Endothelial cell (in vitro differentiated cells): Measurements from ENCODE around the gene PCDHB1. TPM values are rescaled to one million over a fixed set of nuclear protein-coding genes. Genes with fewer than 3 reads are reported as not detected.
"Not testable (repeated sequence)": the region's sequence is repeated elsewhere in the genome, so short reads cannot be mapped to it uniquely, and the experiment has no call there.

Source experiments
- DNase-seq: peaks from one replicate; pipeline ENCODE4 v3.0.0; 2021; ENCODE audit warnings: low spot score
- H3K27ac Mint-ChIP-seq: one replicate; pipeline ENCODE4 v1.8.0; 2021; ENCODE audit warnings: mixed read lengths, inconsistent platforms; ENCODE audit not compliant: unreplicated experiment
- H3K27me3 Mint-ChIP-seq: one replicate; pipeline ENCODE4 v1.8.0; 2021; ENCODE audit warnings: mild to moderate bottlenecking, moderate library complexity, mixed read lengths, inconsistent platforms; ENCODE audit not compliant: unreplicated experiment
- H3K36me3 Mint-ChIP-seq: one replicate; pipeline ENCODE4 v1.8.0; 2021; ENCODE audit warnings: mild to moderate bottlenecking, low read depth, mixed read lengths, inconsistent platforms; ENCODE audit not compliant: unreplicated experiment
- H3K4me1 Mint-ChIP-seq: one replicate; pipeline ENCODE4 v1.8.0; 2021; ENCODE audit warnings: mild to moderate bottlenecking, mixed read lengths, inconsistent platforms; ENCODE audit not compliant: unreplicated experiment
- H3K4me3 Mint-ChIP-seq: one replicate; pipeline ENCODE4 v1.8.0; 2021; ENCODE audit warnings: mild to moderate bottlenecking, mixed read lengths, inconsistent platforms; ENCODE audit not compliant: unreplicated experiment
- H3K9me3 Mint-ChIP-seq: one replicate; pipeline ENCODE4 v1.8.0; 2021; ENCODE audit warnings: mixed read lengths, inconsistent platforms; ENCODE audit not compliant: unreplicated experiment
- CTCF ChIP-seq: fragments of 200-600 bp; sonication (generic); IDR thresholded peaks from one replicate; pipeline ENCODE4 v1.5.0; 2021; ENCODE audit warnings: antibody characterized with exemption; ENCODE audit not compliant: unreplicated experiment
- total RNA-seq: library from RNA; stranded (reverse); fragmentation: NEBNext Ultra II Directional; extraction: Animal tissue kit (Norgen Biotek cat#: 25700); gene quantifications from one replicate; pipeline ENCODE4 v1.2.1, GENCODE V29; 2021; ENCODE audit not compliant: unreplicated experiment

The PCDHB1 gene
- total RNA-seq, 1 donor from 2014 or later = not detected

GRCh38 chr5:141100243-141100805 lies 49.1 kb downstream of the PCDHB1 start, which contains the start of gene PCDHB3:
Gene PCDHB3 (plus strand): TSS chr5:141100473. CDS start chr5:141100650, 177 bp downstream.
- peak; percentile 66 for DNase-seq
- H3K4me3 Mint-ChIP-seq = peak within 1 kb of the TSS; percentile 84
- H3K27ac Mint-ChIP-seq = peak within 1 kb of the TSS; percentile 88
- peak; percentile 83 for TF ChIP-seq CTCF
- H3K9me3 Mint-ChIP-seq = peaks cover 4% of the 10 kb centered on the region
- peaks cover 13% of the 10 kb centered on the region for H3K4me1 Mint-ChIP-seq
- H3K36me3 Mint-ChIP-seq = peaks cover 44% of the 10 kb centered on the region
- H3K27me3 Mint-ChIP-seq = peaks cover 4% of the 10 kb centered on the region

- peaks cover 10% of the 10 kb centered on the region for H3K4me1 Mint-ChIP-seq
- no peak for DNase-seq
These were observed 49.9 kb downstream of the PCDHB1 start for GRCh38 chr5:141101059-141101458.

GRCh38 chr5:141102070-141102469 lies 50.9 kb downstream of the PCDHB1 start:
- not testable (repeated sequence) for H3K27ac Mint-ChIP-seq, H3K27me3 Mint-ChIP-seq, H3K9me3 Mint-ChIP-seq, H3K4me1 Mint-ChIP-seq, DNase-seq
- peaks cover 34% of the 10 kb centered on the region for H3K36me3 Mint-ChIP-seq
- H3K4me3 Mint-ChIP-seq = peak overlapping the region; percentile 65

More at GRCh38 chr5:141101059-141101458, 49.9 kb downstream of the PCDHB1 start:
- peaks cover 4% of the 10 kb centered on the region for H3K9me3 Mint-ChIP-seq
- peak overlapping the region; percentile 73 for H3K4me3 Mint-ChIP-seq
- no peak for TF ChIP-seq CTCF
- H3K27ac Mint-ChIP-seq = no peak overlapping the region
- H3K27me3 Mint-ChIP-seq = peaks cover 3% of the 10 kb centered on the region
- peaks cover 36% of the 10 kb centered on the region for H3K36me3 Mint-ChIP-seq

GRCh38 chr5:141102471-141102870 lies 51.3 kb downstream of the PCDHB1 start:
- not testable (repeated sequence) for H3K27ac Mint-ChIP-seq, H3K4me1 Mint-ChIP-seq, H3K9me3 Mint-ChIP-seq, H3K27me3 Mint-ChIP-seq, H3K4me3 Mint-ChIP-seq, DNase-seq
- peaks cover 30% of the 10 kb centered on the region for H3K36me3 Mint-ChIP-seq

- H3K9me3 Mint-ChIP-seq = peaks cover 1% of the 10 kb centered on the region
- peaks cover under 1% of the 10 kb centered on the region for H3K4me1 Mint-ChIP-seq
- TF ChIP-seq CTCF = no peak
- no peak for DNase-seq
- peaks cover 3% of the 10 kb centered on the region for H3K27me3 Mint-ChIP-seq
- no peak overlapping the region for H3K27ac Mint-ChIP-seq
- peaks cover 27% of the 10 kb centered on the region for H3K36me3 Mint-ChIP-seq
- H3K4me3 Mint-ChIP-seq = no peak overlapping the region
These were observed 54.2 kb downstream of the PCDHB1 start for GRCh38 chr5:141105350-141105749.

Other genes with a start within 250 kb of the PCDHB1 start
- gene PCDHA4, start 244.3 kb upstream of the PCDHB1 start, total RNA-seq = 9.9 TPM
- gene PCDHA5, start 229.8 kb upstream of the PCDHB1 start, total RNA-seq = 2.7 TPM
- gene PCDHA6, start 223.4 kb upstream of the PCDHB1 start, total RNA-seq = 2.3 TPM
- 2.9 TPM for gene PCDHA7, start 217.1 kb upstream of the PCDHB1 start, total RNA-seq
- 1.6 TPM for gene PCDHA8, start 210.2 kb upstream of the PCDHB1 start, total RNA-seq
- gene PCDHA9, start 203.0 kb upstream of the PCDHB1 start, total RNA-seq = 1.7 TPM
- gene PCDHA10, start 195.5 kb upstream of the PCDHB1 start, total RNA-seq = 16.9 TPM
- 7.8 TPM for gene PCDHA11, start 182.4 kb upstream of the PCDHB1 start, total RNA-seq
- gene PCDHA12, start 176.1 kb upstream of the PCDHB1 start, total RNA-seq = 9.7 TPM
- 2.5 TPM for gene PCDHA13, start 169.2 kb upstream of the PCDHB1 start, total RNA-seq
- gene PCDHAC1, start 125.1 kb upstream of the PCDHB1 start, total RNA-seq = 7.5 TPM
- 5.2 TPM for gene PCDHAC2, start 84.9 kb upstream of the PCDHB1 start, total RNA-seq
- 44.9 TPM for gene PCDHB2, start 43.2 kb downstream of the PCDHB1 start, total RNA-seq
- 6.5 TPM for gene PCDHB3, start 49.1 kb downstream of the PCDHB1 start, total RNA-seq
- gene PCDHB4, start 70.4 kb downstream of the PCDHB1 start, total RNA-seq = 2.3 TPM
- 7.8 TPM for gene PCDHB5, start 83.8 kb downstream of the PCDHB1 start, total RNA-seq
- 1.1 TPM for gene PCDHB6, start 98.7 kb downstream of the PCDHB1 start, total RNA-seq
- 4.6 TPM for gene PCDHB7, start 121.3 kb downstream of the PCDHB1 start, total RNA-seq
- 9.2 TPM for gene PCDHB8, start 126.4 kb downstream of the PCDHB1 start, total RNA-seq
- 10.9 TPM for gene PCDHB16, start 131.0 kb downstream of the PCDHB1 start, total RNA-seq
- gene PCDHB9, start 135.8 kb downstream of the PCDHB1 start, total RNA-seq = 15.2 TPM
- 10.3 TPM for gene PCDHB10, start 141.0 kb downstream of the PCDHB1 start, total RNA-seq
- 6.4 TPM for gene PCDHB11, start 148.3 kb downstream of the PCDHB1 start, total RNA-seq
- gene PCDHB12, start 157.3 kb downstream of the PCDHB1 start, total RNA-seq = 8.4 TPM
- 7.1 TPM for gene PCDHB13, start 162.5 kb downstream of the PCDHB1 start, total RNA-seq
- gene PCDHB14, start 172.0 kb downstream of the PCDHB1 start, total RNA-seq = 8.4 TPM
- 10.5 TPM for gene PCDHB15, start 194.0 kb downstream of the PCDHB1 start, total RNA-seq